ENCODE results near the gene SLC7A5.
"Not testable (repeated sequence)": the region's sequence is repeated elsewhere in the genome, so short reads cannot be mapped to it uniquely, and the experiment has no call there.

Gene SLC7A5

DNA sequence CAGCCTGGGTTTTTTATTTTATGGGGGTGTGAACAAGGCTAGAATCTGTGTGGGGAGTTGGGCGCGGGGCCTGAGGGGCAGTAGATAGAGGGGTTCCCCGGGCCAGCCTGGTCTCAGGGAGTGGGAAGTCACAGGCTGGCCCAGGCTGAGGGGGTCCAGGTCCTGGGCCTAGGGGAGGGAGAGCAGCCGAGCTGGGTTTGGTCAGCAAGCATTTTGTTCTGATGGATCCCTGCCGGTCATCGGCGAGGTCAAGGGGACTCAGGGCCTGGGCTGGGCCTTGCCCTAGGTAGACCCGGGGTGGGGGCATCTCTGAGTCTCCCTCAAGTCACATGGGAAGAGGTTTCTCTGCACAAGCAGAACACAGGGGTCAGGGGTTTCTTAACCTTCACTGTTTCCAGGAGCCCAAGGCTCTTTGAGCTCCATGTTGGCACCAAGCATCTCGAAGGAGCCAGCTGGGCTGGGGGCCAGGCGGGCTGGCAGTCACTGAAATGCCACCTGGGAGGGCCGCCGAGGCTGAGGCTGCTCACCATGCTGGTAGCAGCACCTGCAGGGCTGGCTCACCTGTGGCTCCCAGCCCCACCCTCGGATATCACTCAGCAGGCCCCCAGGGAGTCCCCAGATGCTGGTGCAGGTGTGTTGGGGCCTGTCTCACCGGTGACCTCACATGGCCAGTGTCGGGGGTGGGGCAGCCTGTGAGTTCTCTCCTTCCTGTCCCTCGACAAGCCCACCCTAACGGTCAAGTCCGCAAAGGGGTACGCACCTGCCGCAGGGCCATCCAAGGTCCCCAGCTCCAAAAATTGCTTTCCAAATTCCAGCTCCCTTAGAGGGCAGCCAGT lies 41.0 kb downstream of the SLC7A5 start:
- Histone ChIP-seq H3K27ac (ENCODE audit: insufficient read depth, low read length, poor library complexity, severe bottlenecking) (no peak overlapping the region), H3K4me3 (ENCODE audit: insufficient read depth, low read depth, low read length, poor library complexity, severe bottlenecking) (no peak overlapping the region), H3K4me1 (ENCODE audit: control insufficient read depth, insufficient read depth, low read length, poor library complexity, severe bottlenecking) (no peaks in the 10 kb centered on the region), H3K36me3 (ENCODE audit: control insufficient read depth, insufficient read depth, low read length) (peaks cover 13% of the 10 kb centered on the region), H3K27me3 (replicated peaks; ENCODE audit: control insufficient read depth, insufficient read depth, low read length, poor library complexity, severe bottlenecking) (no peaks in the 10 kb centered on the region), H3K9me3 (ENCODE audit: control insufficient read depth, low read length) (no peaks in the 10 kb centered on the region)
- no peak for DNase-seq

DNA sequence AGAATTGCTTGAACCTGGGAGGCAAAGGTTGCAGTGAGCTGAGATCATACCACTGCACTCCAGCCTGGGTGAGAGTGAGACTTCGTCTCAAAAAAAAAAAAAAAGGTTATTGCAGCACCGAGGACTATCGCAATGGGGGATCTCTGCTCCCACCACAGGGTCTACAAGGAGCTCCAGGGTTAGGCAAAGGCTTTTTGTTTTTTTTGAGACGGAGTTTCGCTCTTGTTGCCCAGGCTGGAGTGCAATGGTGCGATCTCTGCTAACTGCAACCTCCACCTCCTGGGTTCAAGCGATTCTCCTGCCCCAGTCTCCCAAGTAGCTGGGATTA lies 41.8 kb downstream of the SLC7A5 start:
- H3K36me3 ChIP-seq (ENCODE audit: control insufficient read depth, insufficient read depth, low read length); DNase-seq; H3K9me3 ChIP-seq (ENCODE audit: control insufficient read depth, low read length); H3K27ac ChIP-seq (ENCODE audit: insufficient read depth, low read length, poor library complexity, severe bottlenecking); H3K27me3 ChIP-seq (replicated peaks; ENCODE audit: control insufficient read depth, insufficient read depth, low read length, poor library complexity, severe bottlenecking); H3K4me3 ChIP-seq (ENCODE audit: insufficient read depth, low read depth, low read length, poor library complexity, severe bottlenecking); H3K4me1 ChIP-seq (ENCODE audit: control insufficient read depth, insufficient read depth, low read length, poor library complexity, severe bottlenecking): not testable (repeated sequence)

DNA sequence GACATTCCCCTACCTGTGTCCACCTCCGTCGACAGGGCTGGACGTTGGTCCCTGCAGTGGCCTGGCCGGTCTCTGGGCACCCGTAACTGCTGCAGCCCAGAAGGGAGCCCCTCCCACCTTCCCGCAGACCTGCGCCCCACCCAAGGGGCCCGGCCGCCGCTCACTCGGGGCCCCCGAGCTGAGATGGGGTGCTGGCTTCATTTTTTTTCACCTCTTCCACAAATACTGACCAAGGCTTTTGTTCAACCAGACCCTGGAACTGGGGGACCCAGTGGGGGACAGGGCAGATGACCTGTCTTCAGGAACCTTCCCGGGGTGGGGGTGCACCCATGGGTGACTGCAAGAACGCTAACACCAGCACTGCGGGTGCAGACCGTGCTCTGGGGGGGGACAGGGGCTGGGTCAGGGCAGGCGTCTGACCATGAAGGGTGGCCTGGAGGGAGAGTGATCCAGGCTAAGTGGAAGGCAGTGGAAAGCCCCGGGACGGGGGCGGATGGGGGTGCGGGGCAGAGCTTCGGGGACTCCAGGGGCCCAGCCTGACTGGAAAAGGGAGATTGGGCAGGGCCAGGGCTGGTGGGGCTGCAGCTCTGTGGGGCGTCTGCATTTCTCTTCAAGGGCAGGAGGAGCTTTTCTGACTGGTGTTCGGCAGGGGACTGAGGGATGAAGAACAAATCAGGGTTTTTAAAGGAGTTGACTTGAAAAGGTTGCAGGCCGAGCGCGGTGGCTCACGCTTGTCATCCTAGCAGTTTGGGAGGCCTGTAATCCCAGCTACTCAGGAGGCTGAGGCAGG lies 42.3 kb downstream of the SLC7A5 start:
- H3K27me3 ChIP-seq (replicated peaks; ENCODE audit: control insufficient read depth, insufficient read depth, low read length, poor library complexity, severe bottlenecking): no peaks in the 10 kb centered on the region
- no peak overlapping the region for H3K27ac ChIP-seq (ENCODE audit: insufficient read depth, low read length, poor library complexity, severe bottlenecking)
- H3K36me3 ChIP-seq (ENCODE audit: control insufficient read depth, insufficient read depth, low read length): peaks cover under 1% of the 10 kb centered on the region
- no peak for DNase-seq
- H3K9me3 ChIP-seq (ENCODE audit: control insufficient read depth, low read length): no peaks in the 10 kb centered on the region
- H3K4me1 ChIP-seq (ENCODE audit: control insufficient read depth, insufficient read depth, low read length, poor library complexity, severe bottlenecking): no peaks in the 10 kb centered on the region
- H3K4me3 ChIP-seq (ENCODE audit: insufficient read depth, low read depth, low read length, poor library complexity, severe bottlenecking): no peak overlapping the region

DNA sequence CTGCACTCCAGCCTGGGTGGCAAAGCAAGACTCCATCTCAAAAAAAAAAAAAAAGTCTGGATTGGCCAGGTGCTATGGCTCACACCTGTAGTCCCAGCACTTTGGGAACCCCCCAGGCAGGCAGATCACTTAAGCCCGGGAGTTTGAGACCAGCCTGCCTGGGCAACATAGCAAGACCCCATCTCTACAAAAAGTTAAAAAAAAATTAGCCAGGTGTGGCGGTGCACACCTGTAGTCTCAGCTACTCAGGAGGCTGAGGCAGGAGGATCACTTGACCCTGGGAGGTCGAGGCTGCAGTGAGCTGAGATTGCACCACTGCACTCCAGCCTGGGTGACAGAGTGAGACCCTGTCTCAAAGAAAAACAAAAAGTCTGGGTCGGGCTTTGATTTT lies 42.9 kb downstream of the SLC7A5 start:
- H3K27me3 ChIP-seq (replicated peaks; ENCODE audit: control insufficient read depth, insufficient read depth, low read length, poor library complexity, severe bottlenecking); H3K4me1 ChIP-seq (ENCODE audit: control insufficient read depth, insufficient read depth, low read length, poor library complexity, severe bottlenecking); H3K36me3 ChIP-seq (ENCODE audit: control insufficient read depth, insufficient read depth, low read length); H3K4me3 ChIP-seq (ENCODE audit: insufficient read depth, low read depth, low read length, poor library complexity, severe bottlenecking); H3K9me3 ChIP-seq (ENCODE audit: control insufficient read depth, low read length); H3K27ac ChIP-seq (ENCODE audit: insufficient read depth, low read length, poor library complexity, severe bottlenecking); DNase-seq: not testable (repeated sequence)

DNA sequence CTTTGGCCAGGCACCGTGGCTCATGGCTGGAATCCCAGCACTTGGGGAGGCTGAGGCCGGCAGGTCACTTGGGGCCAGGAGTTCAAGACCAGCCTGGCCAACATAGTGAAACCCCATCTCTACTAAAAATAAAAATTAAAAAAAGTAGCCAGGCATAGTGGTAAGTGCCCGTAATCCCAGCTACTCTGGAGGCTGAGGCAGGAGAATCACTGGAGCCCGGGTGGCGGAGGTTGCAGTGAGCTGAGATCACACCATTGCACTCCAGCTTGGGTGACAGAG lies 43.5 kb downstream of the SLC7A5 start:
- DNase-seq; H3K27ac ChIP-seq (ENCODE audit: insufficient read depth, low read length, poor library complexity, severe bottlenecking); H3K36me3 ChIP-seq (ENCODE audit: control insufficient read depth, insufficient read depth, low read length); H3K27me3 ChIP-seq (replicated peaks; ENCODE audit: control insufficient read depth, insufficient read depth, low read length, poor library complexity, severe bottlenecking); H3K9me3 ChIP-seq (ENCODE audit: control insufficient read depth, low read length); H3K4me3 ChIP-seq (ENCODE audit: insufficient read depth, low read depth, low read length, poor library complexity, severe bottlenecking); H3K4me1 ChIP-seq (ENCODE audit: control insufficient read depth, insufficient read depth, low read length, poor library complexity, severe bottlenecking): not testable (repeated sequence)

DNA sequence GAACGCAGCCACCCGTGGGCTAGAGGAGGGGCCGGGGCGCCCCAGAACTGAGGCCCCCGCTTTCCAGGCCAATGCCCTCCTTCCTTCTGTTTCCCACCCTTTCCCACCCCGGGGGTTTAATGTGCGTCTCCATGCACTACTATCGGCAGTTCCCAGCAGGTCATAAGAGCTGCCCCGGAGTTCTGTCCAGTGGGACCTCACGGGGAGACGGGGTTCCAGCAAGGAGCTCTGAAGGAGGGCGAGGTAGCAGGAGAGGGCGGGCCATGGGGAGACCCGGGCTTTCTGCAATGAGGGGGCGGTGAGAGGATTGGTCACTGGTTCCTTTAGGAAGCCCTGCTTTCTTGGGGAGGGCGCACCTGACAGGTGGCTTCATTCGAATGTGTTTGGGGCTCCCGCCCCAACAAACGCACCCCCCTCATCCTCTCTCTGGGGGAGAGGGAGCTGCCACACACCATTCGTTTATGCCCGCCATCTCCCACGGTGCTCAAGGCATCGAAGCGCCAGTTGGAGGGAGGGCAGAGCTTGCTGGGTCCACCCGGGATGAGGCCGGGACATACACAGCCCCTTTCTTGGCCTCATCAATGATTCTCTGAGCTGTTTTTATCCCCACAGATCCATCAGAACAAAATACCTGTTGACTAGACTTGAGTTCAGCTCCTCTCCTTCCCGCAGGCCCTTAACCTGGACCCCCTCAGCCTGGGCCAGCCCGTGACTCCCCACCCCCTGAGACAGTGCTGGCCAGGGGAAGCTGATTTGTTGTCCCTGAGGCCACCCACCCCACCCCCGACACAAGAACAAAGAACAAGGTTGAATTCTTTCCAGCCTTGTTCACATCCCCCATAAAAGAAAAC lies 44.1 kb downstream of the SLC7A5 start:
- Histone ChIP-seq H3K27me3 (replicated peaks; ENCODE audit: control insufficient read depth, insufficient read depth, low read length, poor library complexity, severe bottlenecking) (no peaks in the 10 kb centered on the region), H3K9me3 (ENCODE audit: control insufficient read depth, low read length) (no peaks in the 10 kb centered on the region), H3K4me1 (ENCODE audit: control insufficient read depth, insufficient read depth, low read length, poor library complexity, severe bottlenecking) (peaks cover 6% of the 10 kb centered on the region), H3K36me3 (ENCODE audit: control insufficient read depth, insufficient read depth, low read length) (no peaks in the 10 kb centered on the region), H3K27ac (ENCODE audit: insufficient read depth, low read length, poor library complexity, severe bottlenecking) (no peak overlapping the region), H3K4me3 (ENCODE audit: insufficient read depth, low read depth, low read length, poor library complexity, severe bottlenecking) (no peak overlapping the region)
- no peak for DNase-seq

DNA sequence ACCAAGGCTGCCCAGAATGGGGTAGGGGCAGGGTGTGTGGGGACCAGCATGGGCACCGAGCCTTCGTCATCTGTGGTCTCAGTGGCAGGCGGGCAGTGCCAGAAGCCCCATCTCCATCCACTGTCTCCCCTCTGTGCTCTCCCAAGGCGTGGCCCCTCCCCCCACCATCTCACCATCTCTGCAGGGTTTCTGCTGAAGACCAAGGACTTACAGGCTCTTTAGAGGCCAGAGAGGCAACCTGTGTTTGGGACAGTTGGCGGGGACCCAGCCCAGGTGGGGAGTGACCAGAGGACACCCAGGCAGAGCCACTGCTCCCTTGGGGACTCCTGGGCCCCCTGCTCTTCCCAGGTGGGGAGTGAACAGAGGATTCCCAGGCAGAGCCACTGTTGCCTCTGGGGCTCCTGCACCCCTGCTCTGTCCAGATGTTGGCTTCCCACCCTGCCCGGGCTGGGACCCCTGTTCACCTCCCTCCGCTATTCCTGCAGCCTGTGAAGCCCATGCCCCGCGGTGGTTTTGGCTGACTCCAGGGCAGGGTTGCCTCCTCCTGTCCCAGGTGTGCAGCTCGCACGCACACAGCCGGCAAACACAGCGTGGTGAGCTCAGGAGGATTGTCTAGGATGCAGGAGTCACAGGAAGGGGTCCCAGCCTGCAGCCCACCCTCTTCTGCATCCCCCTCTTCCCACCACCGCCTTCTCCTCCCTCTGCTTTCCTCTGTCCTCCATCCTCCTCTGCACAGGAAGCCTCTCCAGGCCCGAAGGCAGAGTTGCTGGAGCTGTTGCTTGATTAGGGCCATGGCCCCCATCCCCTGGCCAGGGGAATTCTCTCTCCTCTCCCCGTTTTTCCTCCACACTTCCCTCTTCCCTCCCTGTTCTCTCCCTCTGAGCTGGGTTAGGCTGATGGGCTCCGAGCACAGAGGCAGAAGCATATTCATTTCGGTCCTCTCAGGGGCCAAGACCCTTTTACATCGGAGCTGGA lies 45.0 kb downstream of the SLC7A5 start:
- no peak overlapping the region for H3K27ac ChIP-seq (ENCODE audit: insufficient read depth, low read length, poor library complexity, severe bottlenecking)
- H3K4me1 ChIP-seq (ENCODE audit: control insufficient read depth, insufficient read depth, low read length, poor library complexity, severe bottlenecking): peaks cover 6% of the 10 kb centered on the region
- no peaks in the 10 kb centered on the region for H3K9me3 ChIP-seq (ENCODE audit: control insufficient read depth, low read length)
- H3K27me3 ChIP-seq (replicated peaks; ENCODE audit: control insufficient read depth, insufficient read depth, low read length, poor library complexity, severe bottlenecking): no peaks in the 10 kb centered on the region
- DNase-seq: no peak
- no peak overlapping the region for H3K4me3 ChIP-seq (ENCODE audit: insufficient read depth, low read depth, low read length, poor library complexity, severe bottlenecking)
- no peaks in the 10 kb centered on the region for H3K36me3 ChIP-seq (ENCODE audit: control insufficient read depth, insufficient read depth, low read length)

DNA sequence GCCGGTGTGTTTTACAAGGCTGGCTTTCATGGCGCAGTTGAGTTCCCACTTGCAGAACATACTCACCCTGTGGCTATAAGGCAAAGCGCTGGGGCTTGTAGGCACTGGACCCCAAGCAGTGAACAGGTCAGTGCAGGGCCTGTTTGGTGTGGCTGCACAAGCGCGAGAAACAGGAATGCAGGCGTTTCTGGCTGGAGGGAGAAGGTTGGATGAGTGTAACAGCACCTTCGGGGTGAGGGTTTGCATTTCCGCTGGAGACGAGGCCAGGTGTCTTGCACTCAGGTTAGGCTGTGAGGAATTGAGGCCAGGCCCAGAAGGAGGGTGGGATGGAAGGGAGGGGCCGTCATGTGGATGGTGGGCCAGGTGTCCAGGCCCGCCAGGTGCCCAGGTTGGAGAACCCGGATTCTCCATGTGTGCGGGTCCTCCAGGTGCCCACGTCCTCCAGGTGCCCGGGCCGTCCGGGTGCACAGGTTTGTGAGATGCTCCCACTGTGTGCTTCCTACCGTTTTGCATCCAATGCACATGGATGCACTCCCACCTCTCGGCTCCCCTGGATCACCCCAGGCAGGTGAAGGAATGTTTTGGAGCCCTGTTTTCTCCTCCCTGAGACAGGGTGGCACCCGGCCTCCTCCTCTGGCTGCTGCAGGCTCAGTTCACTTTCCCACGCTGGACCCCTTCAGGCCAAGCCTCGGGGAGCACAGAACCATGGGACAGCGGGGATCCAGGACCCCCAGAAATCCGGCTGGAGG lies 46.0 kb downstream of the SLC7A5 start:
- H3K9me3 ChIP-seq (ENCODE audit: control insufficient read depth, low read length): no peaks in the 10 kb centered on the region
- no peak overlapping the region for H3K4me3 ChIP-seq (ENCODE audit: insufficient read depth, low read depth, low read length, poor library complexity, severe bottlenecking)
- H3K27me3 ChIP-seq (replicated peaks; ENCODE audit: control insufficient read depth, insufficient read depth, low read length, poor library complexity, severe bottlenecking): no peaks in the 10 kb centered on the region
- no peak overlapping the region for H3K27ac ChIP-seq (ENCODE audit: insufficient read depth, low read length, poor library complexity, severe bottlenecking)
- no peaks in the 10 kb centered on the region for H3K36me3 ChIP-seq (ENCODE audit: control insufficient read depth, insufficient read depth, low read length)
- H3K4me1 ChIP-seq (ENCODE audit: control insufficient read depth, insufficient read depth, low read length, poor library complexity, severe bottlenecking): peaks cover 6% of the 10 kb centered on the region
- DNase-seq: no peak
